Activated CD8-positive, alpha-beta T cell treated with anti-CD3 and anti-CD28 coated beads for 36 hours (primary cell): ENCODE results near the gene NCL. TPM values are rescaled to one million over a fixed set of nuclear protein-coding genes. Genes with fewer than 3 reads are reported as not detected.

Experiments used
- ATAC-seq: fragments of 200-7000 bp; cut with Tn5 transposase; one replicate; pipeline ENCODE4 v1.10.0; 2021; ENCODE audit warnings: mild to moderate bottlenecking, moderate library complexity
- CTCF ChIA-PET: fragments of 350-600 bp; sonication (Branson Sonifier 250); formaldehyde crosslinking; loops from one replicate; lab custom pipeline; 2021; ENCODE audit warnings: antibody characterized with exemption; lab: Charles Lee
- POLR2A ChIA-PET: fragments of 350-600 bp; sonication (Branson Sonifier 250); formaldehyde crosslinking; loops from one replicate; lab custom pipeline; 2021; ENCODE audit warnings: antibody characterized with exemption; lab: Charles Lee
- DNase-seq: peaks from one replicate; pipeline ENCODE4 v3.0.0-alpha.2; 2020
- H3K27ac Mint-ChIP-seq: one replicate; pipeline ENCODE4 v1.8.0; 2021; ENCODE audit warnings: mild to moderate bottlenecking, mixed read lengths
- H3K27me3 Mint-ChIP-seq: one replicate; pipeline ENCODE4 v1.8.0; 2021; ENCODE audit warnings: mixed read lengths
- H3K36me3 Mint-ChIP-seq: one replicate; pipeline ENCODE4 v1.8.0; 2021; ENCODE audit warnings: low read depth, mixed read lengths
- H3K4me1 Mint-ChIP-seq: one replicate; pipeline ENCODE4 v1.8.0; 2021; ENCODE audit warnings: low read depth, mixed read lengths
- H3K4me3 Mint-ChIP-seq: one replicate; pipeline ENCODE4 v1.8.0; 2021; ENCODE audit warnings: mild to moderate bottlenecking, moderate library complexity, mixed read lengths
- H3K9me3 Mint-ChIP-seq: one replicate; pipeline ENCODE4 v1.8.0; 2021; ENCODE audit warnings: mixed read lengths
- CTCF ChIP-seq: fragments of 200-600 bp; IDR thresholded peaks from one replicate; pipeline ENCODE4 v1.8.0; 2022; ENCODE audit warnings: antibody characterized with exemption, mild to moderate bottlenecking
- intact Hi-C: fragments of 100-400 bp; cut with micrococcal nuclease; formaldehyde crosslinking; loops from one replicate; pipeline ENCODE4 v1.10.0; 2022
- total RNA-seq, 2 experiments: library from RNA; stranded (reverse); gene quantifications; one replicate each; pipeline ENCODE4 v1.2.3, GENCODE V29; 2021

NCL gene
- total RNA-seq = 1,000 to 10,000 TPM; 1,312 to 1,361 TPM

GRCh38 chr2:231463698-231464575, at the start of gene NCL:
TSS of gene NCL (minus strand) at chr2:231464484. CDS start at chr2:231464353, 131 bp downstream.
- H3K27ac Mint-ChIP-seq = peak within 1 kb of the TSS; percentile 98
- H3K27me3 Mint-ChIP-seq = no peaks in the 10 kb centered on the region
- no peaks in the 10 kb centered on the region for H3K9me3 Mint-ChIP-seq
- ChIA-PET POLR2A (interaction anchor here (0.6 to 11.6 kb wide), 35 partner anchors 10 to 323 kb away, joined by 3 to 290 read pairs (median 4); partner anchors contain the start of genes COPS7B and PTMA), CTCF (interaction anchor here (1.1 to 9.2 kb wide), 12 partner anchors 9 to 243 kb away, joined by 3 to 86 read pairs (median 4); no protein-coding TSS in a partner anchor)
- no peak for TF ChIP-seq CTCF
- ATAC-seq (peak; percentile 47), DNase-seq (peak; percentile 89)
- H3K4me3 Mint-ChIP-seq = peak within 1 kb of the TSS; percentile 100
- peaks cover 51% of the 10 kb centered on the region for H3K36me3 Mint-ChIP-seq
- H3K4me1 Mint-ChIP-seq = peaks cover 38% of the 10 kb centered on the region
- intact Hi-C loops = loop anchor here (5.0 kb wide), 1 partner anchor 243 kb away; the partner anchor contains the start of gene PTMA

- CTCF ChIA-PET = interaction anchor here (1.0 to 3.2 kb wide), 6 partner anchors 9 to 98 kb away, joined by 3 to 20 read pairs (median 6); partner anchors contain the start of gene NMUR1
- DNase-seq = no peak
- no peaks in the 10 kb centered on the region for H3K9me3 Mint-ChIP-seq
- H3K27me3 Mint-ChIP-seq = no peaks in the 10 kb centered on the region
- H3K4me3 Mint-ChIP-seq = peak overlapping the region; percentile 85
- peaks cover 17% of the 10 kb centered on the region for H3K4me1 Mint-ChIP-seq
- POLR2A ChIA-PET = interaction anchor here (0.6 to 5.4 kb wide), 6 partner anchors 8 to 48 kb away, joined by 3 to 57 read pairs (median 3); partner anchors contain the start of gene NCL
- intact Hi-C loops = loop anchor here (5.0 kb wide), 1 partner anchor 46 kb away; no protein-coding TSS in a partner anchor
- peak overlapping the region; percentile 97 for H3K27ac Mint-ChIP-seq
- ATAC-seq = no peak
- no peak for TF ChIP-seq CTCF
- H3K36me3 Mint-ChIP-seq = peaks cover 4% of the 10 kb centered on the region
These were observed 49.5 kb upstream of the NCL start for GRCh38 chr2:231513746-231514224.

GRCh38 chr2:231512222-231512621, 47.9 kb upstream of the NCL start:
- POLR2A ChIA-PET = interaction anchor here (0.6 to 5.4 kb wide), 4 partner anchors 47 to 202 kb away, joined by 3 to 57 read pairs (median 3); partner anchors contain the start of gene NCL
- Mint-ChIP-seq H3K36me3 (peaks cover 6% of the 10 kb centered on the region), H3K4me1 (peaks cover 17% of the 10 kb centered on the region), H3K27me3 (no peaks in the 10 kb centered on the region), H3K4me3 (peak overlapping the region; percentile 12), H3K27ac (no peak overlapping the region), H3K9me3 (no peaks in the 10 kb centered on the region)
- CTCF ChIA-PET = interaction anchor here (1.0 to 3.2 kb wide), 4 partner anchors 18 to 90 kb away, joined by 3 to 20 read pairs (median 5); partner anchors contain the start of gene NMUR1
- DNase-seq (no peak), ATAC-seq (no peak)
- intact Hi-C loops = loop anchor here (5.0 kb wide), 1 partner anchor 45 kb away; no protein-coding TSS in a partner anchor
- TF ChIP-seq CTCF = no peak

GRCh38 chr2:231503766-231504165, 39.5 kb upstream of the NCL start:
- H3K27me3 Mint-ChIP-seq = no peaks in the 10 kb centered on the region
- H3K9me3 Mint-ChIP-seq = no peaks in the 10 kb centered on the region
- no peak overlapping the region for H3K27ac Mint-ChIP-seq
- CTCF ChIA-PET = interaction anchor here (1.2 to 2.5 kb wide), 3 partner anchors 11 to 54 kb away, joined by 3 to 9 read pairs (median 7); no protein-coding TSS in a partner anchor
- no peaks in the 10 kb centered on the region for H3K4me1 Mint-ChIP-seq
- intact Hi-C loops = no loop called here
- ATAC-seq (no peak), DNase-seq (no peak)
- POLR2A ChIA-PET = no interaction called here
- TF ChIP-seq CTCF = no peak
- no peak overlapping the region for H3K4me3 Mint-ChIP-seq
- H3K36me3 Mint-ChIP-seq = peaks cover 10% of the 10 kb centered on the region
